Muscle layer of colon (tissue), 2 donors: Measurements from ENCODE around the gene ADAM15.

ENCODE experiments used
- H3K27ac ChIP-seq: one replicate; pipeline ENCODE4 v1.7.0; 2013; ENCODE audit warnings: low read depth, mild to moderate bottlenecking, low read length, moderate library complexity
- H3K27me3 ChIP-seq, 2 donors: one replicate each; pipeline ENCODE4 v1.7.0; 2013; ENCODE audit warnings: low read length in 2 of 2, mild to moderate bottlenecking in 2 of 2; ENCODE audit not compliant: insufficient read depth in 2 of 2, control insufficient read depth in 1 of 2
- H3K36me3 ChIP-seq: one replicate; pipeline ENCODE4 v1.7.0; 2013; ENCODE audit warnings: mild to moderate bottlenecking, low read length; ENCODE audit not compliant: insufficient read depth
- H3K4me1 ChIP-seq: one replicate; pipeline ENCODE4 v1.7.0; 2013; ENCODE audit warnings: mild to moderate bottlenecking, low read length; ENCODE audit not compliant: insufficient read depth
- H3K4me3 ChIP-seq, 2 donors: one replicate each; pipeline ENCODE4 v1.7.0; 2013; ENCODE audit warnings: low read length in 2 of 2, low read depth in 1 of 2, mild to moderate bottlenecking in 1 of 2, moderate library complexity in 1 of 2
- H3K9ac ChIP-seq: one replicate; pipeline ENCODE4 v1.7.0; 2013; ENCODE audit warnings: low read length
- H3K9me3 ChIP-seq: one replicate; pipeline ENCODE4 v1.7.0; 2013; ENCODE audit warnings: mild to moderate bottlenecking, low read length
- donor health status: abdominal sarcoma.
- donor health status: Adenocarcinoma of cecum.

The ADAM15 gene

DNA sequence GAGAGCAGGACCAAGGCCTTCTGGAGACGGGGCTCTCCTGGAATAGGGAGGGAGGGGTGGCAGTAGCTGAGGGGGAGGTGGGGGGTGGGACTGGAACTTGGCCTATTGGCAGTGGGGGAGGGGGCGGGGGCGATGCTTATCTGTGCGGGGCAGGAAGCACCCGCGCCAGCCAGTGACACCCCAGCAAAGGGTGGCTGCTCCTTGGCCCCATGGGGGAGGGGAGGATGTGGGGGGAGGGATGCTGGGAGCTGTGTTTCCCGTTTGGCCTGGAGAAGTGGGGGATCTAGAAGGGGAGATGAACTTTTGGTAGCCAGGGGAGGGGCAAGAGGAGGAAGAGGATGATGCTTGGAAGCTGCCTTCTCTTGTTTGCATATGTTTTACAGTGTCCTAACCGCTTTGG is 37.5 kb upstream of the ADAM15 start:
- no peak overlapping the region for H3K4me3 ChIP-seq
- H3K9ac ChIP-seq = no peak overlapping the region
- peaks cover 23% of the 10 kb centered on the region for H3K36me3 ChIP-seq
- H3K27me3 ChIP-seq = no peaks in the 10 kb centered on the region
- peaks cover 42% of the 10 kb centered on the region for H3K4me1 ChIP-seq
- H3K27ac ChIP-seq = no peak overlapping the region
- no peaks in the 10 kb centered on the region for H3K9me3 ChIP-seq

GRCh38 chr1:155014709-155015508 is 36.2 kb upstream of the ADAM15 start:
- H3K4me3 ChIP-seq = no peak overlapping the region
- no peaks in the 10 kb centered on the region for H3K9me3 ChIP-seq
- peaks cover 39% of the 10 kb centered on the region for H3K4me1 ChIP-seq
- H3K27me3 ChIP-seq = no peaks in the 10 kb centered on the region
- H3K27ac ChIP-seq = no peak overlapping the region
- no peak overlapping the region for H3K9ac ChIP-seq
- peaks cover 23% of the 10 kb centered on the region for H3K36me3 ChIP-seq

DNA sequence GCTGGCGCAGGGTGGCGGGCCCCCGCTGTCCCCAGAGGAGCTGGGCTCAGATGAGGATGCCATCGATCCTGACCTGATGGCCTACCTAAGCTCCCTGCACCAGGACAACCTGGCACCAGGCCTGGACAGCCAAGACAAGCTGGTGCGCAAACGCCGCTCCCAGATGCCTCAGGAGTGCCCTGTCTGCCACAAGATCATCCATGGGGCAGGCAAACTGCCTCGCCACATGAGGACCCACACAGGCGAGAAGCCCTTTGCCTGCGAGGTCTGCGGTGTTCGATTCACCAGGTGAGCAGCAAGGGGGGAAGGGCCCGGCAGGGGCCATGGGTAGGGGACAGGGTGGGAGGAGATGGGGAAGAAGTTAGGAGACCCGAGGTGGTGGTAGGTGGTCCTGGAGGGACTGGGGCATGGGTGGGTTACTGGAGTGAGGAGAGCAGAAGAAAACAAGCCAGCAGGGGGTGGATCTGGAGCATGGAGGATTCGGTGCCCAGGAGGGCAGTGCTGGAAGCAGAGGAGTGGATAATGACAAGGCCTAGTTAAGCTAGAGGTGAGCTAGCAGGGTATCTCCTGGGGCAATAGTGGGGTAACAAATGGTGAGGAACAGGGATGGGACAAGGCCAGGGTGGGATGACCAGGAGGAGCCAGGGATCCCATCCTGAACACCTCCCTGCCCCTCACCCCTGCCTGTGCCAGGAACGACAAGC is 35.4 kb upstream of the ADAM15 start:
- Histone ChIP-seq H3K27ac (no peak overlapping the region), H3K27me3 (no peaks in the 10 kb centered on the region), H3K4me1 (peaks cover 36% of the 10 kb centered on the region), H3K4me3 (no peak overlapping the region), H3K9ac (no peak overlapping the region), H3K9me3 (no peaks in the 10 kb centered on the region), H3K36me3 (peaks cover 23% of the 10 kb centered on the region)

GRCh38 chr1:155016231-155016831 is 34.8 kb upstream of the ADAM15 start:
- Histone ChIP-seq H3K36me3 (peaks cover 23% of the 10 kb centered on the region), H3K9ac (peak overlapping the region; percentile 32), H3K27me3 (no peaks in the 10 kb centered on the region), H3K27ac (peak overlapping the region; percentile 93), H3K9me3 (no peaks in the 10 kb centered on the region), H3K4me1 (peaks cover 30% of the 10 kb centered on the region), H3K4me3 (peak overlapping the region in 1 of 2 donors; percentile 18)

DNA sequence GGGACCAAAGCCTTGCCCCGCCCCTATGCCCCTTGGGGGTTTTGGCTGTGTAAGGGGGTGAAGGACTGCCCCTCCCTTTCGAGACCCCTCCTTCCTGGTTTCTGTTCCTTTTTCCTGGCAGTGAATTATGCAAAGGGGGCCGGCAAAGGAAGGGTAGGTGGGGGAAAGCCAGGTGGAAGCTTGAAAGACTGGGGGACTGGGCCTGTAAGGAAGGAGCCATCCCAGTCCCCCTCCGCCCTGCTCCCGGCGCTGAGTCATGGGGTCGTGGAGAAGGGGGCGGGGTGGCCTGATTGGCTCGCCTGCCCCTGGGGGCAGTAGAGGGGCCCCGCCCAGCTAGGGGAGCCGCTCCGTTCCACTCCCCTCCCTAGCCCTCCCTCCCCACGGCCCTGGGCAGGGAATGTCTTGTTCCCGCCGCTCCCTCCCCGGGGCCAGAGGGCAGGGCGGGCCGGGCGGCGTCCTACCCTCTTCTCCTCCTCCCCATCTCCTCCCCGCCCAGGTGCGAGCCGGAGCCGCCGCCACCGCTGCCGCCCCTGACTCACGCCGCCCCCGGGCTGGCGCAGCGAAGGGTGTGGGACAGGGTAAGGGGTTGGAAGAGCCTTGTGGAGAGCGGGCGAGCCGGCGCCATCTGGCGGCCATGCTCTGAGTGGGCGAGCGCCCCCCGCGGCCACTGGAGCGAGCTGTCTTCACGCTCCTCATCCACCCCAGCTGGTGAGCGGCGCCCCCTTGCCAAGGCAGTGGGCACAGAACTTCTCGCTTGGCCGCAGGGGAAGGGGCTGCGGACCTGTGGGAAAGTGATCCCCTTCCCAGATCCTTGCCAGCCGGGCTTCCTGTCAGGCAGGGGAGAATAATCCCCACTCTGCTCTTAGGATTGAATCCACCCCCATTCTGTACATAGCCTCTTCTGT is 33.8 kb upstream of the ADAM15 start:
- H3K27ac ChIP-seq = peak overlapping the region; percentile 93
- H3K9me3 ChIP-seq = no peaks in the 10 kb centered on the region
- H3K36me3 ChIP-seq = peaks cover 23% of the 10 kb centered on the region
- no peaks in the 10 kb centered on the region for H3K27me3 ChIP-seq
- peaks cover 20% of the 10 kb centered on the region for H3K4me1 ChIP-seq
- peak overlapping the region; percentile 18 to 46 for H3K4me3 ChIP-seq
- peak overlapping the region; percentile 32 for H3K9ac ChIP-seq

DNA sequence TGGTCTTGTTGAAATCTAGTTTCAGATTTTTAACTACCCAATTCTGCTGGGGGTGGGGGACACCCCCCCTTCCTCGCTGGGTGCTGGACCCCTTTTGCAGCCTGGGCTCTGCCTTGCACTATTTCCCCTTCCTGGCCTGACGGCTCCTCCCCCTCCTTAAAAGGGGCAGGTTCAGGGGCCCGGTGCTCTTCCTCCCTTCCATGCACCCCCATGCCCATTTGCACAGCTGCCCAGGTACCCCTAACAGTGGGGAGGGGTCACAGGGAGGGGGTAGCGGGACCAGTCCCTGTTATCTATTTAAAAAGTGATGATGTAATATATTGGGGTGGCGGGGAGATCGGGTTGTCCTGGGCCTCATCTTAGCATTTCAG is 33.2 kb upstream of the ADAM15 start:
- no peaks in the 10 kb centered on the region for H3K27me3 ChIP-seq
- H3K9ac ChIP-seq = peak overlapping the region; percentile 23
- peak overlapping the region; percentile 93 for H3K27ac ChIP-seq
- H3K4me1 ChIP-seq = peaks cover 14% of the 10 kb centered on the region
- peak overlapping the region; percentile 18 to 46 for H3K4me3 ChIP-seq
- peaks cover 23% of the 10 kb centered on the region for H3K36me3 ChIP-seq
- H3K9me3 ChIP-seq = no peaks in the 10 kb centered on the region

DNA sequence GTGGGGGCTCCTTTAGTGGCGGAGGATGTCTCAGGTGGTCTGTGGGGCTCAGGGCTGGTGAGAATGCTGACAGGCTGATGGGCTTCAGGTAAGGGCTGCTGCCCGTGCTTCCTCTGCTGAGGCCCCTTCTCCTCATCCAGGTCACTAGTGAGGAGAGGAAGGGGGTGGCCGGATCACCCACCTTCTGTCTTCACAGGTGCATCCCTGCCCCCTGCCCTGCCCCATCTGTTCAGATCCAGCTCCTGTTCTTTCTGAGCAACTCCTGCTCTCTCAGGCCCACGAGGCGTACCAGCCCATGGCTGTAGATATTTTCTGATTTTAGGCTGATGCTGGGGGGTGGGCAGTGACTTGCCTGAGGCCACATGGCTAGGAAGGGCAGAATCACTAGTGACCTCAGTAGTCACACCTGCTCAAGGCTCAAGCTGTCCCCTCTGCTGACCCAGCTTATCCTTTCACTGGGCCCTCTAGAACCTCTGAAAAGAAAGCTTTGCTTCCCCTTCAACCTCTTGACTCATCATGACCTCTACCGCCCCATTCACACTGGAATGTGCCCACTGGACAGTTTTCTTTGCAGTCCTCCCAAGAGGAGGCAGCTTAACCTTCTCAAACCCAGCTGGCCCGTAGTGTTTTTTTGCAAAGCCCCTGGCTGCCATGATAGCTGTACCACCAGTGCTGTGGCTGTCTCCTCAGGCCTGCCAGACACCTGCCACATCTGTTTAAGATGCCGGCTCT is 32.3 kb upstream of the ADAM15 start:
- H3K27me3 ChIP-seq = no peaks in the 10 kb centered on the region

DNA sequence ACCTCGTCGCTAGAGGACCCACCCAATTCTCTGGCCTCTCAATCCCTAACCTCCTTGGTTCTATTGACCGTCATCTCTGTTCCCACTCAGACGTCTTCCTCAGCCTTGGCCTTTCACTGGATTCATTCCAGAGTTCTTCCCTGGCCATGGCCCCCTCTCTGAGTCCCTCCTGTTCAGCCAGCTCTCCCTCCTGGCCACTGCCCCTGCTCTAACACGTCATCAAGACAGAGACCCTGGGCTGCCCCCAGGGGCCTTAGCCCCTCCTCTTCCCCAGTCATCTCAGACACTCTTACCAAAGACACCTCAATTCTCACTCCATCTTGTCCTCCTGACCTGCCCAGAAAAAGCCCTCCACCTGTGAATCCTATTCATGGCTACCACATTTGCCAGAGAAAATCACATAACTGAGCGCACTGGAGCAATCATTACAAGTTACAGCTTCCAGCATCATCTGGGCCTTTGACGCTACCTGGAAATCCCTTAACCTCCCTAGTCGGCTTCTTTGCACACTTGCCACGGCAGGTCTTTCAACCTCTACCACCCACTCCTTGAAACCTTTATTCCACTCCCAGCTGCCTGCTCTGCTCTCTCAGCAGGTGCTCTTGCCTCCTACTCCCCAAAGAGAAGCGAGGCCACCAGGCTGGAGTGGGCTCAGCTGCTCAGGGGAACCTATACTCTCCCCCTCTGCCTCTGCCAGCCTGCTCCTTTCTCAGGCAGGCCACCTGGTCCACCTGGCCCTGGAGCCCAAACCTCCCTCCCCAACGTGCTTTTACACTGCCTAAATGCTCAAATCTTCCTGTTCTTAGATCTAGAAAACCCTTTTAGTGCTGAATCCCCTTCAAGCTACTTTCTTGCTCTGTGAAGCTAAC is 31.5 kb upstream of the ADAM15 start:
- H3K27ac ChIP-seq = no peak overlapping the region
- no peak overlapping the region for H3K4me3 ChIP-seq
- H3K9me3 ChIP-seq = no peaks in the 10 kb centered on the region
- H3K4me1 ChIP-seq = peaks cover 14% of the 10 kb centered on the region
- H3K27me3 ChIP-seq = no peaks in the 10 kb centered on the region
- H3K9ac ChIP-seq = no peak overlapping the region
- peaks cover 14% of the 10 kb centered on the region for H3K36me3 ChIP-seq

More for the DNA sequence above, 32.3 kb upstream of the ADAM15 start:
- Histone ChIP-seq H3K4me3 (no peak overlapping the region), H3K4me1 (peaks cover 14% of the 10 kb centered on the region), H3K36me3 (peaks cover 23% of the 10 kb centered on the region), H3K9me3 (no peaks in the 10 kb centered on the region), H3K27ac (no peak overlapping the region), H3K9ac (no peak overlapping the region)

DNA sequence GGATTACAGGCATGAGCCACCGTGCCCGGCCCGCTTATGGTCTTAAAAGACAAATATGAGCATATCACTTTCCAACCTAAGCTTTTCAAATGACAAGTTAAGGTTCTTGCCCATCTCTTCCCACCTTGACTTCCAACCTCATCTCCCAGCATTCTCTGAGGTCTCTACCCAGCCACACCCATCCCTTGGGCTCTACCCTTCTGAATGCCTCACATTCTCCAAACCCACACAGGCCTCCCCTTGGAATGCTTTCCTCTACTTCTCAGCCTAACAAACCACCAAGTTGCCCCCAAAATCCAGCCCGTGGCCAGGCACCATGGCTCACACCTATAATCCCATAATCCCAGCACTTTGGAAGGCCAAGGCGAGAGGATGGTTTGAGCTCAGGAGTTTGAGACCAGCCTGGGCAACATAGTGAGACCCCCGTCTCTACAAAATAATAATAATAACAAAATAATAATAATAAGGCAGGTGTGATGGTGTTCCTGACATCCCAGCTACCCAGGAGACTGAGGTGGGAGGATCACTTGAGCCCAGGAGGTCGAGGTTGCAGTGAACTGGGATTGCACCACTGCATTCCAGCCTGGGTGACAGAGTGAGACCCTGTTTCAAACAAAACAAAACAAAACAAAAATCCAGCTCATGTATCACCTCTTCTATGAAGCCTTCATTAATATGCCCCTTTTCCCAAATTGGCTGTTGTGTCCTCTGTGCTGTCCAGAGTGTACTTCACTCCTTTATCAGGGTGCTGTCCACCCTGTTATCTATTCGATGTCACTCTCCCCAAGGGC is 28.8 kb upstream of the ADAM15 start:
- H3K9ac ChIP-seq = no peak overlapping the region
- no peaks in the 10 kb centered on the region for H3K36me3 ChIP-seq
- H3K27me3 ChIP-seq = no peaks in the 10 kb centered on the region
- no peak overlapping the region for H3K27ac ChIP-seq
- H3K9me3 ChIP-seq = no peaks in the 10 kb centered on the region
- H3K4me3 ChIP-seq = no peak overlapping the region
- H3K4me1 ChIP-seq = peaks cover 7% of the 10 kb centered on the region
